ENCODE results near the gene PLEKHA4.

Gene PLEKHA4

GRCh38 chr19:48830088-48830487 is 38.3 kb downstream of the PLEKHA4 start:
- no peaks in the 10 kb centered on the region for H3K36me3 ChIP-seq (replicated peaks; ENCODE audit: insufficient read depth, low read length)
- no peaks in the 10 kb centered on the region for H3K27me3 ChIP-seq (replicated peaks; ENCODE audit: insufficient read depth, low read length)
- no peak overlapping the region for H2AFZ ChIP-seq (ENCODE audit: low read length)
- no peaks in the 10 kb centered on the region for H3K9me2 ChIP-seq (replicated peaks; ENCODE audit: insufficient read depth, low read length)
- H3K9ac ChIP-seq (ENCODE audit: low read length) = no peak overlapping the region
- TF ChIP-seq EZH2 (optimal IDR thresholded peaks at IDR 0.05; ENCODE audit: low read depth, low read length) (no peak), CTCF (IDR thresholded peaks at IDR 0.05; ENCODE audit: low read length) (no peak), EZH2phosphoT487 (IDR thresholded peaks at IDR 0.05; ENCODE audit: low read length) (no peak)
- no peaks in the 10 kb centered on the region for H3K9me3 ChIP-seq (replicated peaks; ENCODE audit: insufficient read depth, low read length)
- no peaks in the 10 kb centered on the region for H3K4me1 ChIP-seq (ENCODE audit: low read length)
- no peak overlapping the region for H3K4me3 ChIP-seq (ENCODE audit: low read length)
- no peaks in the 10 kb centered on the region for H3K79me2 ChIP-seq (ENCODE audit: low read length)
- no peaks in the 10 kb centered on the region for H4K20me1 ChIP-seq (ENCODE audit: insufficient read depth, low read length)
- no peak overlapping the region for H3K4me2 ChIP-seq (ENCODE audit: low read depth, low read length)
- no peaks in the 10 kb centered on the region for H3F3A ChIP-seq (ENCODE audit: insufficient read depth, low read length)
- no peak overlapping the region for H3K27ac ChIP-seq (ENCODE audit: low read length)
- DNase-seq = no peak

GRCh38 chr19:48826606-48827020 is 41.8 kb downstream of the PLEKHA4 start:
- Histone ChIP-seq H3K9me2 (replicated peaks; ENCODE audit: insufficient read depth, low read length) (no peaks in the 10 kb centered on the region), H2AFZ (ENCODE audit: low read length) (no peak overlapping the region), H3K27me3 (replicated peaks; ENCODE audit: insufficient read depth, low read length) (no peaks in the 10 kb centered on the region), H3K9me3 (replicated peaks; ENCODE audit: insufficient read depth, low read length) (no peaks in the 10 kb centered on the region), H4K20me1 (ENCODE audit: insufficient read depth, low read length) (no peaks in the 10 kb centered on the region), H3K4me3 (ENCODE audit: low read length) (no peak overlapping the region), H3K27ac (ENCODE audit: low read length) (no peak overlapping the region), H3K4me2 (ENCODE audit: low read depth, low read length) (no peak overlapping the region), H3K79me2 (ENCODE audit: low read length) (no peaks in the 10 kb centered on the region), H3F3A (ENCODE audit: insufficient read depth, low read length) (no peaks in the 10 kb centered on the region), H3K9ac (ENCODE audit: low read length) (no peak overlapping the region), H3K4me1 (ENCODE audit: low read length) (no peaks in the 10 kb centered on the region), H3K36me3 (replicated peaks; ENCODE audit: insufficient read depth, low read length) (no peaks in the 10 kb centered on the region)
- no peak for DNase-seq
- TF ChIP-seq CTCF (IDR thresholded peaks at IDR 0.05; ENCODE audit: low read length) (no peak), EZH2 (optimal IDR thresholded peaks at IDR 0.05; ENCODE audit: low read depth, low read length) (no peak), EZH2phosphoT487 (IDR thresholded peaks at IDR 0.05; ENCODE audit: low read length) (no peak)

- TF ChIP-seq EZH2 (optimal IDR thresholded peaks at IDR 0.05; ENCODE audit: low read depth, low read length) (no peak), EZH2phosphoT487 (IDR thresholded peaks at IDR 0.05; ENCODE audit: low read length) (no peak), CTCF (IDR thresholded peaks at IDR 0.05; ENCODE audit: low read length) (no peak)
- Histone ChIP-seq H4K20me1 (ENCODE audit: insufficient read depth, low read length) (no peaks in the 10 kb centered on the region), H3F3A (ENCODE audit: insufficient read depth, low read length) (no peaks in the 10 kb centered on the region), H3K27ac (ENCODE audit: low read length) (no peak overlapping the region), H3K36me3 (replicated peaks; ENCODE audit: insufficient read depth, low read length) (no peaks in the 10 kb centered on the region), H2AFZ (ENCODE audit: low read length) (no peak overlapping the region), H3K9me2 (replicated peaks; ENCODE audit: insufficient read depth, low read length) (no peaks in the 10 kb centered on the region), H3K4me2 (ENCODE audit: low read depth, low read length) (no peak overlapping the region), H3K4me3 (ENCODE audit: low read length) (no peak overlapping the region), H3K4me1 (ENCODE audit: low read length) (no peaks in the 10 kb centered on the region), H3K9ac (ENCODE audit: low read length) (no peak overlapping the region), H3K79me2 (ENCODE audit: low read length) (no peaks in the 10 kb centered on the region), H3K27me3 (replicated peaks; ENCODE audit: insufficient read depth, low read length) (no peaks in the 10 kb centered on the region), H3K9me3 (replicated peaks; ENCODE audit: insufficient read depth, low read length) (no peaks in the 10 kb centered on the region)
- DNase-seq = no peak
Measured at GRCh38 chr19:48822514-48822913, 45.9 kb downstream of the PLEKHA4 start.

All from MM.1S (cell line).